Choroid plexus epithelial cell (primary cell): ENCODE results near the gene MRPL54.

Source experiments
- DNase-seq: peaks from one replicate; pipeline ENCODE4 v3.0.0-alpha.2; 2010; ENCODE audit warnings: low read depth
- H3K4me3 ChIP-seq: 2 replicates; pipeline ENCODE4 v1.5.1; 2011; ENCODE audit warnings: low read depth, mild to moderate bottlenecking, control low read depth, low read length, moderate library complexity
- CTCF ChIP-seq: conservative IDR thresholded peaks from 2 replicates; pipeline ENCODE4 v1.5.1; 2011; ENCODE audit warnings: low read depth, mild to moderate bottlenecking, control low read depth, inconsistent platforms, low read length, moderate library complexity

MRPL54 gene

DNA sequence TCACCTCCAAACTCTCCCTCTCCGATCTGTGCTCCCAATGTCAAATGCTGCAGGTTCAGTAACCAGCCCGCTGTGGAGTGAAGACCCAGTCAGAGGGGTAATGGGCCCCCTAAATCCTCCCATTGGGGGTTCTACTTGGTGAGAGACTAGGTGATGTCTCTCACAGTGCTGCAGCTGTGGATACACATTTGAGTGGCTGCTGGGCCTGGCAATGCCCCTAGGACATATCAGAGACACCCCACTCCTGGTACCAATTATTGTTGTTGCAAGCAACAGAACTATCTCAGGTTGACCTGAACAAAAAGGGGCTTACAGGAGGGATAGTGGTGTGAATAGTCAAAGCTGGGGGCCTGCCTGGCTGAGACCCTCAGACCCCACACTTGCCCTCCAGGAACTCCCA lies 19.1 kb downstream of the MRPL54 start:
- TF ChIP-seq CTCF: no peak
- DNase-seq: no peak
- no peak overlapping the region for H3K4me3 ChIP-seq

- DNase-seq: no peak
- no peak overlapping the region for H3K4me3 ChIP-seq
- TF ChIP-seq CTCF: no peak
These were observed 19.8 kb downstream of the MRPL54 start for GRCh38 chr19:3782330-3782729.

- H3K4me3 ChIP-seq: no peak overlapping the region
- no peak for DNase-seq
- no peak for TF ChIP-seq CTCF
These were observed 20.4 kb downstream of the MRPL54 start for GRCh38 chr19:3782903-3783302.

DNA sequence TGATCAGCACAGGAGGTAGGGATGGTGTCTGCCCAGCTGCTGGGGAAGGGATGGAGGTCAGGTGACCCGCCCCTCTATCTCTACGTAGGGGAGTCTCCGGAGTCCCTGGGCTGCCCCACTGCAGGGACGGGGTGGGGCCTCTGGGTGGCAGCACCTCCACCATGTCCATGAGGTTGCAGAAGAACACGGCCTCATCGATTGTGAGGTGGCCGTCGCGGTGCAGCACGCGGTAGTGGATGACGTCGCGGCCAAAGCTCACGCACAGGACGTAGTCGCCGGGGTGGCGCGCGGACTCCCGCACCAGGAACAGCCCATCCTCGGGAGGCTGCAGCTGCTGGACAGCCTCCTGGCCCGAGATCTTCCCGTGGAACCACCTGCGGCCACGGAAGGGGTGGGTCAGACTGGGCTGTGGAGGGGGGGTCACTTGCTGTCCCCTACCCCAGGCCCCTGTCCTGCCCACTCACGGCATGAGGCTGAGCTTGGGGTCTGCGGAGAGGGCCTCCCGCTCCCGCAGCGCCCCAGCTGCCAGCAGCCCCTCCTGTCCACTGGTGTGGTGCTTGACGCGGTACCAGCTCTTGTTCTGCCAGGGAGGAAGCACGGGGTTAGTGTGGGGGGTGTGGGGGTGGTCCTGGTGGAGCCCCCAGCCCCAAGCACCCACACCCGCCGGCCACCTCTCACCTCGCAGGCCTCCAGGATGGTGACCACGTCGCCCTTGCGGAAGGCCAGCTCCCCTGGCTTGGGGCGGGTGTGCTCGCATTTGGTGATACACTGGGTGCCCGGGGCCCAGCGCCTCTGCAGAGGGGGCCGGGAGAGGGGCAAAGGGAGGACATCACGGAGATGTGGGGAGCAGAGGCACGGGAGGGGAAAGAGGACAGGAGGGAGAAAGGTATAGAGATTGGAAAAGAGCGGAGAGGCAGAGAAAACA lies 21.4 kb downstream of the MRPL54 start:
- H3K4me3 ChIP-seq: no peak overlapping the region
- DNase-seq: no peak
- TF ChIP-seq CTCF: peak; percentile 28

- DNase-seq: no peak
- H3K4me3 ChIP-seq: no peak overlapping the region
These were observed 22.3 kb downstream of the MRPL54 start for GRCh38 chr19:3784607-3785450.

DNA sequence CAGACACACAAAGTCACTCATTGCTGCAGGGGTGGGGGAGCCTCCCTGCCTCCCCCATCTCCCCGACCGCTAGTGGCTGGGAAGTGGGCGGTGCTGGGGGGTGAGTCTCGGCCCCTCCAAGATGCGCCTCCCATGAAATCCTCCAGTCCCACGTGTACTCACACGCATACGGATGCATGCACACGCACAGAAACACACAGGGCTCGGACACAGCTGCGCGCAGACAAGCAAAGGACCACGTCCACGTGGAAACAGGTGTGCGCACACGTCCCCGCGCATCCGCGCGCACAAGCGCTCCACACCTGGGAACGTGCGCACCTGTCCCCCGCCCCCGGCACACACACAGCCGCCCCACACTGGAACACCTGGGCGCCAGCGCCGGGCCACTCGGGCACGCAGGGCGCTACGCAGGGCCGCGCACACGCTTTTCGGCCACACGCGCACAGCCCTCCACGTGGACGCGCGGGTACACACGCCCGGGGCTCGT lies 23.0 kb downstream of the MRPL54 start:
- DNase-seq: no peak
- no peak for TF ChIP-seq CTCF
- no peak overlapping the region for H3K4me3 ChIP-seq

More at GRCh38 chr19:3784607-3785450, 22.3 kb downstream of the MRPL54 start:
- no peak for TF ChIP-seq CTCF
